HEK293T (cell line): ENCODE results near the gene PIK3R5.

Experiments used
- CTCF ChIA-PET: fragments of 350-600 bp; formaldehyde crosslinking; extraction: SDS; loops from one replicate; lab custom pipeline; 2021; ENCODE audit warnings: antibody characterized with exemption, inconsistent platforms; lab: Yijun Ruan, JAX
- POLR2A ChIA-PET: fragments of 350-600 bp; formaldehyde crosslinking; extraction: SDS; loops from one replicate; lab custom pipeline; 2020; ENCODE audit warnings: antibody characterized with exemption, inconsistent platforms; lab: Yijun Ruan, JAX
- DNase-seq: peaks from one replicate; pipeline ENCODE4 v3.0.0; 2012; ENCODE audit warnings: mixed read lengths; ENCODE audit errors: extremely low spot score
- ARNT ChIP-seq: fragments of 450-650 bp; IDR thresholded peaks from 2 replicates; pipeline ENCODE4 v1.6.1; 2017; ENCODE audit warnings: mild to moderate bottlenecking
- BHLHE40 ChIP-seq: fragments of 450-650 bp; IDR thresholded peaks from 2 replicates; pipeline ENCODE4 v1.6.1; 2016; ENCODE audit warnings: mild to moderate bottlenecking, moderate library complexity, borderline replicate concordance
- CTBP1 ChIP-seq: fragments of 450-650 bp; IDR thresholded peaks from 2 replicates; pipeline ENCODE4 v1.6.1; 2016; ENCODE audit warnings: borderline replicate concordance
- ELF4 ChIP-seq: fragments of 450-650 bp; IDR thresholded peaks from 2 replicates; pipeline ENCODE4 v1.6.1; 2017; ENCODE audit warnings: antibody characterized with exemption
- FOXA1 ChIP-seq: fragments of 450-650 bp; IDR thresholded peaks from 2 replicates; pipeline ENCODE4 v1.6.1; 2016; ENCODE audit warnings: mild to moderate bottlenecking
- FOXK2 ChIP-seq: fragments of 450-650 bp; IDR thresholded peaks from 2 replicates; pipeline ENCODE4 v1.6.1; 2016; ENCODE audit warnings: mild to moderate bottlenecking
- FOXM1 ChIP-seq: fragments of 450-650 bp; IDR thresholded peaks from 2 replicates; pipeline ENCODE4 v1.6.1; 2017; ENCODE audit warnings: mild to moderate bottlenecking, borderline replicate concordance
- HDGF ChIP-seq: fragments of 450-650 bp; IDR thresholded peaks from 2 replicates; pipeline ENCODE4 v1.6.1; 2017; ENCODE audit warnings: antibody characterized with exemption, borderline replicate concordance
- L3MBTL2 ChIP-seq: fragments of 450-650 bp; conservative IDR thresholded peaks from 2 replicates; pipeline ENCODE4 v1.6.1; 2016; ENCODE audit warnings: mild to moderate bottlenecking
- LEF1 ChIP-seq: fragments of 450-650 bp; IDR thresholded peaks from 2 replicates; pipeline ENCODE4 v1.6.1; 2017; ENCODE audit warnings: mild to moderate bottlenecking, borderline replicate concordance
- NFRKB ChIP-seq: fragments of 450-650 bp; IDR thresholded peaks from 2 replicates; pipeline ENCODE4 v1.6.1; 2016; ENCODE audit warnings: mild to moderate bottlenecking, moderate library complexity
- PKNOX1 ChIP-seq: fragments of 450-650 bp; IDR thresholded peaks from 2 replicates; pipeline ENCODE4 v1.6.1; 2016
- SP1 ChIP-seq: fragments of 450-650 bp; IDR thresholded peaks from 2 replicates; pipeline ENCODE4 v1.6.1; 2017
- SUZ12 ChIP-seq: fragments of 450-650 bp; IDR thresholded peaks from 2 replicates; pipeline ENCODE4 v1.6.1; 2016; ENCODE audit warnings: mild to moderate bottlenecking
- TARDBP ChIP-seq: fragments of 450-650 bp; IDR thresholded peaks from 2 replicates; pipeline ENCODE4 v1.6.1; 2016
- ZNF384 ChIP-seq: fragments of 450-650 bp; IDR thresholded peaks from 2 replicates; pipeline ENCODE4 v1.6.1; 2016

The PIK3R5 gene

GRCh38 chr17:8896641-8897635 is 68.6 kb downstream of the PIK3R5 start:
- no peak for TF ChIP-seq NFRKB
- no peak for TF ChIP-seq SP1
- no peak for TF ChIP-seq ARNT
- TF ChIP-seq FOXK2 = no peak
- no peak for TF ChIP-seq ZNF384
- no peak for TF ChIP-seq SUZ12
- TF ChIP-seq TARDBP = no peak
- TF ChIP-seq L3MBTL2 = no peak
- TF ChIP-seq HDGF = no peak
- TF ChIP-seq BHLHE40 = no peak
- no peak for TF ChIP-seq FOXM1
- TF ChIP-seq LEF1 = no peak
- TF ChIP-seq FOXA1 = no peak
- TF ChIP-seq ELF4 = no peak
- TF ChIP-seq CTBP1 = no peak
- DNase-seq = no peak
- ChIA-PET CTCF (no interaction called here), POLR2A (no interaction called here)

GRCh38 chr17:8896087-8896486 is 69.4 kb downstream of the PIK3R5 start:
- TF ChIP-seq FOXA1 = no peak
- no peak for TF ChIP-seq ARNT
- no peak for TF ChIP-seq HDGF
- TF ChIP-seq NFRKB = no peak
- no peak for TF ChIP-seq FOXK2
- TF ChIP-seq PKNOX1 = no peak
- TF ChIP-seq BHLHE40 = no peak
- no peak for TF ChIP-seq LEF1
- TF ChIP-seq TARDBP = no peak
- DNase-seq = no peak
- ChIA-PET POLR2A (no interaction called here), CTCF (interaction anchor here (0.9 to 2.2 kb wide), 2 partner anchors 16 to 141 kb away, joined by 3 to 5 read pairs; no protein-coding TSS in a partner anchor)

- ChIA-PET CTCF (interaction anchor here (0.7 to 2.2 kb wide), 8 partner anchors 16 to 1713 kb away, joined by 3 to 6 read pairs (median 3); no protein-coding TSS in a partner anchor), POLR2A (no interaction called here)
- DNase-seq = peak; percentile 77
- TF ChIP-seq L3MBTL2 = no peak
- no peak for TF ChIP-seq SP1
- no peak for TF ChIP-seq TARDBP
- no peak for TF ChIP-seq HDGF
- TF ChIP-seq FOXA1 = no peak
- no peak for TF ChIP-seq FOXM1
- no peak for TF ChIP-seq ELF4
- TF ChIP-seq LEF1 = no peak
- TF ChIP-seq FOXK2 = no peak
- TF ChIP-seq ARNT = no peak
- no peak for TF ChIP-seq ZNF384
- TF ChIP-seq BHLHE40 = no peak
- no peak for TF ChIP-seq NFRKB
- no peak for TF ChIP-seq PKNOX1
- TF ChIP-seq SUZ12 = no peak
- TF ChIP-seq CTBP1 = no peak
These were observed 70.6 kb downstream of the PIK3R5 start for GRCh38 chr17:8894673-8895578.

GRCh38 chr17:8894202-8894671 is 71.3 kb downstream of the PIK3R5 start:
- TF ChIP-seq ZNF384 = no peak
- CTCF ChIA-PET = interaction anchor here (0.7 to 2.2 kb wide), 5 partner anchors 18 to 1712 kb away, joined by 3 to 6 read pairs (median 3); no protein-coding TSS in a partner anchor
- POLR2A ChIA-PET = no interaction called here
- DNase-seq = no peak

GRCh38 chr17:8893621-8894201 is 71.8 kb downstream of the PIK3R5 start:
- DNase-seq = no peak
- CTCF ChIA-PET = interaction anchor here (1.8 to 2.2 kb wide), 2 partner anchors 18 to 19 kb away, joined by 5 to 6 read pairs; no protein-coding TSS in a partner anchor
- TF ChIP-seq HDGF (no peak), CTBP1 (no peak), BHLHE40 (no peak), FOXK2 (no peak), ZNF384 (no peak), LEF1 (no peak), SUZ12 (no peak), TARDBP (no peak), FOXA1 (no peak), SP1 (no peak), NFRKB (no peak), PKNOX1 (no peak), L3MBTL2 (no peak)
- POLR2A ChIA-PET = no interaction called here
